WTC11 (cell line): ENCODE data around the gene GPC6. TPM values are rescaled to one million over a fixed set of nuclear protein-coding genes. Genes with fewer than 3 reads are reported as not detected.

ENCODE experiments used
- ATAC-seq: fragments of 200-7000 bp; cut with Tn5 transposase; 2 replicates; pipeline ENCODE4 v1.10.0; 2021; ENCODE audit warnings: mild to moderate bottlenecking, moderate library complexity
- CTCF ChIA-PET: fragments of 300-600 bp; sonication (Branson Sonifier 250); formaldehyde crosslinking; loops from one replicate; lab custom pipeline; 2021; ENCODE audit warnings: antibody characterized with exemption; lab: Charles Lee
- POLR2A ChIA-PET: fragments of 350-600 bp; sonication (Branson Sonifier 250); formaldehyde crosslinking; loops from one replicate; lab custom pipeline; 2021; ENCODE audit warnings: antibody characterized with exemption; lab: Charles Lee
- DNase-seq: peaks from one replicate; pipeline ENCODE4 v3.0.0; 2021; ENCODE audit warnings: low spot score
- H3K27ac Mint-ChIP-seq: 2 replicates; pipeline ENCODE4 v1.8.0; 2021; ENCODE audit warnings: mixed read lengths
- H3K27me3 Mint-ChIP-seq: 2 replicates; pipeline ENCODE4 v1.8.0; 2021; ENCODE audit warnings: low read depth, mild to moderate bottlenecking, moderate library complexity, mixed read lengths
- H3K36me3 Mint-ChIP-seq: 2 replicates; pipeline ENCODE4 v1.8.0; 2021; ENCODE audit warnings: mixed read lengths
- H3K4me1 Mint-ChIP-seq: 2 replicates; pipeline ENCODE4 v1.8.0; 2022; ENCODE audit warnings: mixed read lengths
- H3K4me3 Mint-ChIP-seq: 2 replicates; pipeline ENCODE4 v1.8.0; 2021; ENCODE audit warnings: mild to moderate bottlenecking, moderate library complexity, mixed read lengths
- H3K9me3 Mint-ChIP-seq: 2 replicates; pipeline ENCODE4 v1.8.0; 2021; ENCODE audit warnings: mixed read lengths
- ATF1 ChIP-seq: sonication (generic); formaldehyde crosslinking; IDR thresholded peaks from 2 replicates; pipeline ENCODE4 v1.8.1; 2023; ENCODE audit warnings: mild to moderate bottlenecking, moderate library complexity, missing genetic modification reagents
- ESRRA ChIP-seq: sonication (generic); formaldehyde crosslinking; IDR thresholded peaks from 2 replicates; pipeline ENCODE4 v1.8.1; 2022; ENCODE audit warnings: mild to moderate bottlenecking, missing genetic modification reagents, borderline replicate concordance
- ETV6 ChIP-seq: sonication (generic); formaldehyde crosslinking; IDR thresholded peaks from 2 replicates; pipeline ENCODE4 v1.8.1; 2022; ENCODE audit warnings: mild to moderate bottlenecking, missing genetic modification reagents
- FOXJ3 ChIP-seq: sonication (generic); formaldehyde crosslinking; IDR thresholded peaks from 2 replicates; pipeline ENCODE4 v1.9.0; 2021; ENCODE audit warnings: missing genetic modification reagents, mild to moderate bottlenecking, borderline replicate concordance
- HMGA2 ChIP-seq: fragments of 250-450 bp; sonication (Bioruptor Pico); IDR thresholded peaks from 2 replicates; pipeline ENCODE4 v1.4.0; 2021; ENCODE audit warnings: mild to moderate bottlenecking, moderate library complexity
- JAZF1 ChIP-seq: fragments of 250-450 bp; sonication (Bioruptor Pico); IDR thresholded peaks from 2 replicates; pipeline ENCODE4 v1.9.0; 2021; ENCODE audit warnings: moderate library complexity, mild to moderate bottlenecking, inconsistent platforms
- JUN ChIP-seq: sonication (generic); formaldehyde crosslinking; IDR thresholded peaks from 2 replicates; pipeline ENCODE4 v1.8.0; 2023; ENCODE audit warnings: mild to moderate bottlenecking, missing genetic modification reagents
- KAT7 ChIP-seq: sonication (generic); formaldehyde crosslinking; IDR thresholded peaks from 2 replicates; pipeline ENCODE4 v1.8.1; 2023; ENCODE audit warnings: missing genetic modification reagents, mild to moderate bottlenecking, borderline replicate concordance
- NFE2L1 ChIP-seq: sonication (generic); formaldehyde crosslinking; IDR thresholded peaks from 2 replicates; pipeline ENCODE4 v1.8.1; 2023; ENCODE audit warnings: missing genetic modification reagents
- RELA ChIP-seq: sonication (generic); formaldehyde crosslinking; IDR thresholded peaks from 2 replicates; pipeline ENCODE4 v1.8.1; 2022; ENCODE audit warnings: missing genetic modification reagents, mild to moderate bottlenecking, borderline replicate concordance
- TCF7 ChIP-seq: sonication (generic); formaldehyde crosslinking; IDR thresholded peaks from 2 replicates; pipeline ENCODE4 v1.8.0; 2022; ENCODE audit warnings: mild to moderate bottlenecking, low read depth, missing genetic modification reagents, moderate library complexity
- ZNF121 ChIP-seq: sonication (generic); formaldehyde crosslinking; IDR thresholded peaks from 2 replicates; pipeline ENCODE4 v1.8.0; 2023; ENCODE audit warnings: missing genetic modification reagents
- ZNF263 ChIP-seq: sonication (generic); formaldehyde crosslinking; IDR thresholded peaks from 2 replicates; pipeline ENCODE4 v1.8.1; 2022; ENCODE audit warnings: low read depth, mild to moderate bottlenecking, moderate library complexity, missing genetic modification reagents
- ZNF317 ChIP-seq: sonication (generic); formaldehyde crosslinking; IDR thresholded peaks from 2 replicates; pipeline ENCODE4 v1.8.1; 2023; ENCODE audit warnings: low read depth, mild to moderate bottlenecking, moderate library complexity, missing genetic modification reagents, borderline replicate concordance
- ZNF416 ChIP-seq: fragments of 250-450 bp; sonication (Bioruptor Pico); IDR thresholded peaks from 2 replicates; pipeline ENCODE4 v1.9.0; 2021; ENCODE audit warnings: mild to moderate bottlenecking, inconsistent platforms
- ZNF423 ChIP-seq: fragments of 250-450 bp; sonication (Bioruptor Pico); IDR thresholded peaks from 2 replicates; pipeline ENCODE4 v2.1.2; 2022; ENCODE audit warnings: mild to moderate bottlenecking, moderate library complexity
- ZNF671 ChIP-seq: fragments of 250-450 bp; sonication (Bioruptor Pico); IDR thresholded peaks from 2 replicates; pipeline ENCODE4 v1.8.0; 2021; ENCODE audit warnings: mild to moderate bottlenecking
- total RNA-seq: library from RNA; stranded (reverse); gene quantifications from 3 replicates; pipeline ENCODE4 v1.2.3, GENCODE V29; 2021
- TF ChIP-seq, protein P1 (sequence below): fragments of 250-450 bp; sonication (Bioruptor Pico); IDR thresholded peaks from 2 replicates; pipeline ENCODE4 v1.9.0; 2021; ENCODE audit warnings: mild to moderate bottlenecking
- TF ChIP-seq, protein P2 (sequence below): fragments of 200-600 bp; IDR thresholded peaks from 2 replicates; pipeline ENCODE4 v1.8.0; 2022; ENCODE audit warnings: antibody characterized with exemption
- TF ChIP-seq, protein P3 (sequence below): fragments of 250-450 bp; sonication (Bioruptor Pico); conservative IDR thresholded peaks from 2 replicates; pipeline ENCODE4 v1.9.0; 2021; ENCODE audit warnings: mild to moderate bottlenecking
- TF ChIP-seq, protein P4 (sequence below): fragments of 250-450 bp; sonication (Bioruptor Pico); IDR thresholded peaks from 2 replicates; pipeline ENCODE4 v1.8.0; 2021; ENCODE audit warnings: mild to moderate bottlenecking
- TF ChIP-seq, protein P5 (sequence below): sonication (generic); formaldehyde crosslinking; IDR thresholded peaks from 2 replicates; pipeline ENCODE4 v1.8.0; 2022; ENCODE audit warnings: missing genetic modification reagents

GPC6 gene
- total RNA-seq, 1 experiment from 2014 or later = 19.5 TPM

DNA sequence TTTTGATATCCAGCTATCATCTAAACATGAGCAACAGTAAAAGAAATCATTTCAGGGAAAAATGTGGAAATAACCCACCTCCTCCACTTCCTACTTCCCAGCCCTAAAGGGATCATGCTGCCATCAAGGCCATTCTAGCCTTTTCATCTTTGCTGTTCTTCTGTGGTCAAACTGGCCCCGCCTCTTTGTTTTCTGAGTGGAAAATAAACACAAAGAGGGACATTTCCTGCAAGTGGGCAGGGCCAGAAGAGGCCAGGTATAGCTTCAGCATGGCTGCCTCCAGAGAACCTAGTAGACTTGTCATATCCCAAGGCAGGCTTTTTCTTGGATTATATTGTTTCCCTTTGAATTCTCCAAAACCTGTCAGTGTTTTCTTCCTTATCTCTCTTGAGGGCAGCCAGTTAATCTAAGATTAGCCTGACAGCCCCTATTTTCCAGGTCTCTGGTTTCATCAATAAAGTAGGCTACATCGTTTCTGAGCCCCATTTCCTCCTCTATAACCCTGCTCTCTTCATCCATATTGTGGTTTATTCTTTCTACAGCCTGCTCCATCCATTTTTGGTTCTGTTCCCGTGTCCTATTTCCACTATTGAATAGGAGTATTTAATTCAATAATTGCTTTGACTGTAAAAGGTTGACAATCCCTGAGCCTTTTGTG lies 117.6 kb downstream of the GPC6 start:
- Mint-ChIP-seq H3K9me3 (peaks cover 34% of the 10 kb centered on the region), H3K4me1 (peaks cover 13% of the 10 kb centered on the region), H3K36me3 (peaks cover 19% of the 10 kb centered on the region), H3K27me3 (no peaks in the 10 kb centered on the region), H3K27ac (no peak overlapping the region), H3K4me3 (no peak overlapping the region)
- ATAC-seq (no peak), DNase-seq (no peak)
- POLR2A ChIA-PET = no interaction called here
- CTCF ChIA-PET = no interaction called here
- TF ChIP-seq ZNF671 (CRISPR knock-in tag) = no peak
- TF ChIP-seq, protein P1, sequence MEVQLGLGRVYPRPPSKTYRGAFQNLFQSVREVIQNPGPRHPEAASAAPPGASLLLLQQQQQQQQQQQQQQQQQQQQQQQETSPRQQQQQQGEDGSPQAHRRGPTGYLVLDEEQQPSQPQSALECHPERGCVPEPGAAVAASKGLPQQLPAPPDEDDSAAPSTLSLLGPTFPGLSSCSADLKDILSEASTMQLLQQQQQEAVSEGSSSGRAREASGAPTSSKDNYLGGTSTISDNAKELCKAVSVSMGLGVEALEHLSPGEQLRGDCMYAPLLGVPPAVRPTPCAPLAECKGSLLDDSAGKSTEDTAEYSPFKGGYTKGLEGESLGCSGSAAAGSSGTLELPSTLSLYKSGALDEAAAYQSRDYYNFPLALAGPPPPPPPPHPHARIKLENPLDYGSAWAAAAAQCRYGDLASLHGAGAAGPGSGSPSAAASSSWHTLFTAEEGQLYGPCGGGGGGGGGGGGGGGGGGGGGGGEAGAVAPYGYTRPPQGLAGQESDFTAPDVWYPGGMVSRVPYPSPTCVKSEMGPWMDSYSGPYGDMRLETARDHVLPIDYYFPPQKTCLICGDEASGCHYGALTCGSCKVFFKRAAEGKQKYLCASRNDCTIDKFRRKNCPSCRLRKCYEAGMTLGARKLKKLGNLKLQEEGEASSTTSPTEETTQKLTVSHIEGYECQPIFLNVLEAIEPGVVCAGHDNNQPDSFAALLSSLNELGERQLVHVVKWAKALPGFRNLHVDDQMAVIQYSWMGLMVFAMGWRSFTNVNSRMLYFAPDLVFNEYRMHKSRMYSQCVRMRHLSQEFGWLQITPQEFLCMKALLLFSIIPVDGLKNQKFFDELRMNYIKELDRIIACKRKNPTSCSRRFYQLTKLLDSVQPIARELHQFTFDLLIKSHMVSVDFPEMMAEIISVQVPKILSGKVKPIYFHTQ (CRISPR knock-in tag) = no peak

DNA sequence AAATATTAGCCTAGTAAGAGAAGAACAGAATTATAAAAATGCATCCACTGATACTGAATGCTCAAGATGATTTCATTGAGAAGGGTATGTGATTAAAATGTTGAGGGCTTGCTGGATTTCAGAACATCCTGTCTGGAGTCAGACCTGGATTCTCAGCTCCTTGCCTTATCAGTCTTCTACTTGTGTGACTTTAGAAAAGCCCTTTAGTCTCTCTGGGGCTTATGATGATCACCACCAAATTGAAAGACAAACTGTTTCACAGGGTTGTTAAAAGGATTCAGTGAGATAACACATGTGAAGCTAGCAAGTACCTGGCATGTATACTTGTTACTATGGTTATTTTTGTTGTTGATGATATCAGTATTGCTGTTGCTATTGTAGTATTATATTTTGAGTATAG lies 118.4 kb downstream of the GPC6 start:
- Mint-ChIP-seq H3K9me3 (peaks cover 34% of the 10 kb centered on the region), H3K4me1 (peaks cover 13% of the 10 kb centered on the region), H3K27me3 (no peaks in the 10 kb centered on the region), H3K4me3 (no peak overlapping the region), H3K27ac (no peak overlapping the region), H3K36me3 (peaks cover 19% of the 10 kb centered on the region)
- TF ChIP-seq ATF1 (CRISPR knock-in tag) (no peak), ZNF121 (CRISPR knock-in tag) (no peak), JUN (CRISPR knock-in tag) (no peak), ZNF317 (CRISPR knock-in tag) (no peak), ETV6 (CRISPR knock-in tag) (no peak), ZNF263 (CRISPR knock-in tag) (no peak), FOXJ3 (no peak), JAZF1 (CRISPR knock-in tag) (no peak), ESRRA (CRISPR knock-in tag) (no peak), HMGA2 (CRISPR knock-in tag) (no peak)
- TF ChIP-seq, protein P2, sequence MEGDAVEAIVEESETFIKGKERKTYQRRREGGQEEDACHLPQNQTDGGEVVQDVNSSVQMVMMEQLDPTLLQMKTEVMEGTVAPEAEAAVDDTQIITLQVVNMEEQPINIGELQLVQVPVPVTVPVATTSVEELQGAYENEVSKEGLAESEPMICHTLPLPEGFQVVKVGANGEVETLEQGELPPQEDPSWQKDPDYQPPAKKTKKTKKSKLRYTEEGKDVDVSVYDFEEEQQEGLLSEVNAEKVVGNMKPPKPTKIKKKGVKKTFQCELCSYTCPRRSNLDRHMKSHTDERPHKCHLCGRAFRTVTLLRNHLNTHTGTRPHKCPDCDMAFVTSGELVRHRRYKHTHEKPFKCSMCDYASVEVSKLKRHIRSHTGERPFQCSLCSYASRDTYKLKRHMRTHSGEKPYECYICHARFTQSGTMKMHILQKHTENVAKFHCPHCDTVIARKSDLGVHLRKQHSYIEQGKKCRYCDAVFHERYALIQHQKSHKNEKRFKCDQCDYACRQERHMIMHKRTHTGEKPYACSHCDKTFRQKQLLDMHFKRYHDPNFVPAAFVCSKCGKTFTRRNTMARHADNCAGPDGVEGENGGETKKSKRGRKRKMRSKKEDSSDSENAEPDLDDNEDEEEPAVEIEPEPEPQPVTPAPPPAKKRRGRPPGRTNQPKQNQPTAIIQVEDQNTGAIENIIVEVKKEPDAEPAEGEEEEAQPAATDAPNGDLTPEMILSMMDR = no peak
- TF ChIP-seq, protein P3, sequence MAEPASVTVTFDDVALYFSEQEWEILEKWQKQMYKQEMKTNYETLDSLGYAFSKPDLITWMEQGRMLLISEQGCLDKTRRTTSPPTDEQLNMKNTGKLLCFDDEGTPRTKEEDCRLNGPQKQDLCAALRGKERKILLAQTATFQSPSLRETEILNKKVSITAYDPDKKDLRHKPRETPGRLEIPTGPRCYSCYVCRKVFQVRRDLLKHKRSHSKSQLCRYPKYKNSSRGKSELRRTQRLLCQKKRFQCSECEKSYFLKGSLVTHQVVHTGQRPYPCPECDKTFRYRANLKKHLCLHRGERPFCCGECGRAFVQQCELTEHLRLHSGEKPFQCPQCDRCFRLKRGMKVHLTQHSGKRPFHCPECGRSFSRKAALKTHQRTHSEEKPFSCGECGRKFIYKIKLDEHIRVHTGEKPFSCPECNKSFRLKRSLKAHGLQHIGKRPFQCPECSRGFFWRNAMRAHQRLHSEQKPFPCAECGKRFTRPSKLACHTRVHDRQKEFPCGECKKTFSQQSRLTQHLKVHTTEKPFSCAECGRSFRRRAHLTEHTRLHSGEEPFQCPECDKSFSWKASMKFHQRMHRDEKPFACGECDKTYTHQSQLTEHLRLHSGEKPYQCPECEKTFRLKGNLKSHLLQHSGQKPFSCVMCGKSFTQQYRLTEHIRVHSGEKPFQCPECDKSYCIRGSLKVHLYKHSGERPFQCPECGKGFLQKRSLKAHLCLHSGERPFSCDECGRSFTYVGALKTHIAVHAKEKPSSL = no peak
- TF ChIP-seq, protein P4, sequence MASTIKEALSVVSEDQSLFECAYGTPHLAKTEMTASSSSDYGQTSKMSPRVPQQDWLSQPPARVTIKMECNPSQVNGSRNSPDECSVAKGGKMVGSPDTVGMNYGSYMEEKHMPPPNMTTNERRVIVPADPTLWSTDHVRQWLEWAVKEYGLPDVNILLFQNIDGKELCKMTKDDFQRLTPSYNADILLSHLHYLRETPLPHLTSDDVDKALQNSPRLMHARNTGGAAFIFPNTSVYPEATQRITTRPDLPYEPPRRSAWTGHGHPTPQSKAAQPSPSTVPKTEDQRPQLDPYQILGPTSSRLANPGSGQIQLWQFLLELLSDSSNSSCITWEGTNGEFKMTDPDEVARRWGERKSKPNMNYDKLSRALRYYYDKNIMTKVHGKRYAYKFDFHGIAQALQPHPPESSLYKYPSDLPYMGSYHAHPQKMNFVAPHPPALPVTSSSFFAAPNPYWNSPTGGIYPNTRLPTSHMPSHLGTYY (CRISPR knock-in tag) = no peak
- POLR2A ChIA-PET = no interaction called here
- ATAC-seq (no peak), DNase-seq (no peak)
- CTCF ChIA-PET = no interaction called here

DNA sequence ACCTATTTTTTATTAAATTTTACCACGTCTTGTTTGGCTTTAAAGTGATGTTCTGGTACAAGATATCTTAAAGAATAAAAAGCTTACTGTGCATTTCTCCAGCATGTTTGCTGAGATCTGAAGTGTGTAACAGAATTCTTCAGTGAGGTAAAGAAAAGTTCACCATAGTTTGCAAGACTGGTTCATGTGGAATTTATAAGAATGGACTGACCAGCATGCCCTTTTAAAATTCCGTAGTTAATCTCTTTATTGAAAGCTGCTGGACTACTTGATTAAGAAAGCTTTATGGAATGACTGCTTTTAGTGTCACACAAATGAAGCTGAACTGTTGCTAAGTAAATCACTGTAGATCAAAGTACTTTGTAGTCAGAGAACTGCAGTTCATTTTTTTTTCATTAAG lies 119.2 kb downstream of the GPC6 start:
- Mint-ChIP-seq H3K27me3 (no peaks in the 10 kb centered on the region), H3K4me3 (no peak overlapping the region), H3K27ac (no peak overlapping the region), H3K4me1 (peaks cover 13% of the 10 kb centered on the region), H3K9me3 (peaks cover 29% of the 10 kb centered on the region), H3K36me3 (peaks cover 18% of the 10 kb centered on the region)
- ATAC-seq = no peak
- ChIA-PET CTCF (interaction anchor here (0.6 kb wide), 1 partner anchor 117 kb away, joined by 3 read pairs; no protein-coding TSS in a partner anchor), POLR2A (no interaction called here)
- no peak for DNase-seq
- TF ChIP-seq ZNF416 (CRISPR knock-in tag) (no peak), ZNF423 (CRISPR knock-in tag) (no peak), ZNF671 (CRISPR knock-in tag) (no peak), KAT7 (CRISPR knock-in tag) (no peak), NFE2L1 (CRISPR knock-in tag) (no peak), RELA (CRISPR knock-in tag) (no peak), TCF7 (CRISPR knock-in tag) (no peak)
- TF ChIP-seq, protein P5, sequence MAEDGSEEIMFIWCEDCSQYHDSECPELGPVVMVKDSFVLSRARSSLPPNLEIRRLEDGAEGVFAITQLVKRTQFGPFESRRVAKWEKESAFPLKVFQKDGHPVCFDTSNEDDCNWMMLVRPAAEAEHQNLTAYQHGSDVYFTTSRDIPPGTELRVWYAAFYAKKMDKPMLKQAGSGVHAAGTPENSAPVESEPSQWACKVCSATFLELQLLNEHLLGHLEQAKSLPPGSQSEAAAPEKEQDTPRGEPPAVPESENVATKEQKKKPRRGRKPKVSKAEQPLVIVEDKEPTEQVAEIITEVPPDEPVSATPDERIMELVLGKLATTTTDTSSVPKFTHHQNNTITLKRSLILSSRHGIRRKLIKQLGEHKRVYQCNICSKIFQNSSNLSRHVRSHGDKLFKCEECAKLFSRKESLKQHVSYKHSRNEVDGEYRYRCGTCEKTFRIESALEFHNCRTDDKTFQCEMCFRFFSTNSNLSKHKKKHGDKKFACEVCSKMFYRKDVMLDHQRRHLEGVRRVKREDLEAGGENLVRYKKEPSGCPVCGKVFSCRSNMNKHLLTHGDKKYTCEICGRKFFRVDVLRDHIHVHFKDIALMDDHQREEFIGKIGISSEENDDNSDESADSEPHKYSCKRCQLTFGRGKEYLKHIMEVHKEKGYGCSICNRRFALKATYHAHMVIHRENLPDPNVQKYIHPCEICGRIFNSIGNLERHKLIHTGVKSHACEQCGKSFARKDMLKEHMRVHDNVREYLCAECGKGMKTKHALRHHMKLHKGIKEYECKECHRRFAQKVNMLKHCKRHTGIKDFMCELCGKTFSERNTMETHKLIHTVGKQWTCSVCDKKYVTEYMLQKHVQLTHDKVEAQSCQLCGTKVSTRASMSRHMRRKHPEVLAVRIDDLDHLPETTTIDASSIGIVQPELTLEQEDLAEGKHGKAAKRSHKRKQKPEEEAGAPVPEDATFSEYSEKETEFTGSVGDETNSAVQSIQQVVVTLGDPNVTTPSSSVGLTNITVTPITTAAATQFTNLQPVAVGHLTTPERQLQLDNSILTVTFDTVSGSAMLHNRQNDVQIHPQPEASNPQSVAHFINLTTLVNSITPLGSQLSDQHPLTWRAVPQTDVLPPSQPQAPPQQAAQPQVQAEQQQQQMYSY (CRISPR knock-in tag) = no peak
